NOMO-1 (cell line): ENCODE data around the gene MEIOC.
A peak's percentile ranks its signal among the peaks of the same experiment; 100 is the strongest.
"Not testable (repeated sequence)": the region's sequence is repeated elsewhere in the genome, so short reads cannot be mapped to it uniquely, and the experiment has no call there.

Experiments
- DNase-seq, 2 experiments: peaks; one replicate each; lab custom pipeline; 2025; ENCODE audit not compliant: unreplicated experiment in 2 of 2; lab: John Stamatoyannopoulos, UW

The MEIOC gene

GRCh38 chr17:44655983-44656710 lies at the start of gene MEIOC:
TSS of gene MEIOC (plus strand) at chr17:44656468. CDS start at chr17:44656614, 146 bp downstream.
- DNase-seq, result peak; percentile 69 to 81

DNA sequence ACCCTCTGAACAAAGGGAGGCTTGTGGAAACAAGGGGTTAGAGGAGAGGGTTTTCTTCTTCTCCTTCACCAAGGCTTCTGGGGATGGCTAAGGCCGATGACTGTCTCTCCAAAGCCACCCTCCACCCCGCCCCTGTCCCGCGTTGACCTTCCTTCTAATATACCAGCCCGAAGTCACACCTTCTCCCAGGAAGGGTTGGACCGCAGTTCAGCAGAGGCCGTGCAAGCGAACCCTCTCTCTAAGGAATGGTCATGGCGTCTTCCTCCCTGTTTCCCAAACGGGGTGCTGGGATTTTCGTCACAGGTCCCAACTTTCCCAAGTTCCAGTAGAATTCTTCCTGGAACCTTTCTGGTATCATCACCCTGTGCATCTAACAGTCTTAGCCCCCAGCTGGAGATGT lies 49.6 kb upstream of the MEIOC start:
- no peak for DNase-seq

DNA sequence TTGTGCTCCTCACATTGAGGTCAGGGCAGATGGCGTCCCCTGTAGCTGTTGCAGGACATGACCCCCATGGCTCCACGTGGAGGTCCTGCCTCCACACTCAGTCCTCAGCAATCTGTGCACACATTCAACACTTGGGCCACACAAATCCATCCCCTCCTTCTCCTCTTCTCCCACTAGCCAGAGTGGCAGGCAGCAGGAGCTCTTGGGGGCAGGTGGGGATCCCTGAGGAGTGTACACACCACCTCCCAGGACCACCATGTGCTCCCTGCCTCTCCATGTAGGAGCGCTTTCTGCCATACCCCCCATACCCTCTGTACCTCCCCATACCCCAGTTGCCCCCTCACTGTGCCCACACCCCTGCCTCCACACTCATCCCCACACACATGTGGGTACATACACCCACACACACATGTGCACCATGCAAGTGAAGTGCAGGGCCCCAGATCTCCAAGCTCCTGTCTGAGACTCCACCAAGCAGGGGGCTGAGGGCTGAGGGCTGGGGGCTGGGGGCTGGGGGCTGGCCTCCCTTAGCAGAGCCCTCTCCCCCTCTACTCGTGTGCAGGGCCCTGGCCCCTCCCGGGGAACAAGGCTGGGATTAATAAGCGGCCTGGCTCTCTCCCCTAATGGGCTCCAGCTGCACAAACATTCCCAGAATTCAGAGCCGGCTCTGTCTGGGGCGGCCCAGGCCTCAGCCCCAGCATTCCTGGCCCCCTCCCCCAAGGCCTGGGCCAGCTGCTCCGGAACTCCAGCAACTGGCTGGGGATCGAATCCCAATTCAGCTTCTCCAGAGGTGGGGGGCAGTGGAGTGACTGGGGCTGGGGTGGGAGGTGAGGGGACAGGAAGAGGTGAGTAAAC lies 48.2 kb upstream of the MEIOC start:
- DNase-seq, result no peak

GRCh38 chr17:44608727-44609435 lies 47.4 kb upstream of the MEIOC start:
- no peak for DNase-seq

- no peak for DNase-seq
Observed at GRCh38 chr17:44610331-44610730, 45.9 kb upstream of the MEIOC start.

DNA sequence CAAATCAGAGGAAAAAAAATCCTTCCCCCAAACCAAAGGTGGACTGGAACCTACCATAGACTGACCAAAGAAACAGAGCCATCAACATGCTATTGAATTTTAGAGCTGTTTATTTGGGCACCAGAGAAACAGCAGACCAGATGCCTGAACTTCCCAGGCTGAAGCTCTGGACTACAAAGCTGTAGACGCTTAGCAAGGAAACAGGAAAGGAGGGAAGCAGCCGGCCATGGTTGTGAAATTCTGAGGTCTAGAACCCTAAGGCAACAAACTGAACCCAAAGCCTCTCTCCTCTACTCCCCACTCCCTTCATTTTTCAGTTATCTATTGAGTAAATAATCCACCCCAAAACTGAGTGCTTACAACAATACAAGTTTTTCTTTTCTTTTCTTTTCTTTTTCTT lies 45.4 kb upstream of the MEIOC start:
- DNase-seq, result peak in 1 of 2 experiments; percentile 22

- DNase-seq, result no peak
Observed at GRCh38 chr17:44614862-44615261, 41.4 kb upstream of the MEIOC start.

DNA sequence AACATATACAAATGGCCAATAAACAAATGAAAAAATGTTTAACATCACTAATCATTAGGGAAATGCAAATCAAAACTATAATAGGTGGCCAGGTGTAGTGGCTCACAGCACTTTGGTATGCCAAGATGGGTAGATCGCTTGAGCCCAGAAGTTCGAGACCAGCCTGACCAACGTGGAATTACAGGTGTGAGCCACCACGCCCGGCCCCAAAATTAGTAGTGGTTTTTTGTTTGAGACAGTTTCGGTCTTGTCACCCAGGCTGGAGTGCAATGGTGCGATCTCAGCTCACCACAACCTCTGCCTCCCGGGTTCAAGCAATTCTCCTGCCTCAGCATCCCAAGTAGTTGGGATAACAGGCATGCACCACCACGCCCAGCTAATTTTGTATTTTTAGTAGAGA lies 37.6 kb upstream of the MEIOC start:
- DNase-seq, result not testable (repeated sequence)

- no peak for DNase-seq
Observed at GRCh38 chr17:44623070-44623725, 33.1 kb upstream of the MEIOC start.

DNA sequence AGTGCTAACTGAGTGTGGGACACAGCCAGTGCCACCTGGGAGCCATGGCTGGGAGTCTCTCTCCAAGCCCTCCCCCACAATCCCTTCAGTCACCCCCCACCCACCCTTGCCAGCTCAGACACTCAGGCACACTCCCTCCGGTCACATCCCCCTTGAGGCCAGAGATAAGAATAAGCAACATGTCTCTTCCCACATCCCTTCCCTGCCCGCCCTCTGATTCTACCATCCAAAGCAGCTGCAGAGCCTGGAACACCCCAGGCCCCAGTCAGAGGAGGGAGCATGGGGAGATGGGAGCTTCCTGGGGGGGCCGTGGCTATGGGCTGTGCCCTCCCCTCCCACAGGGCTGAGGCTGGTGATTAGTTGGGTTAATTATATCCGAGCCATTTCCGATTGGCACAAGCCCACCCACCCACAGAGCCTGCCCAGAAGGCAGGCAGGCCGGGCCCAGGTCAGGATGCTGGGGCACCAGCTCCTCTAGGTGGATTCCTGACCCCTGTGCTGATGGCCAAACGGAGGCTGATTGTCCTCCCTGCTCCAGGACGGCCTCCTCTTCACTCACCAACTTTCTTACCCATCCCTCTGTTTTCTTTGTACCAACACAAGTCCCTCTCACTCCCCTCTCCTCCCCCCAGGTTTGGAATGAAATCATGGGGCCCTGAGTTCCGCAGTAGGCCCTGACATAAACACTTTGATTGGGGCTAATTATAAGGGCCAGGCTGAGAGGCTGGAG lies 28.6 kb upstream of the MEIOC start:
- DNase-seq, result no peak

- peak; percentile 66 to 80 for DNase-seq
Observed at GRCh38 chr17:44628243-44629188, 27.8 kb upstream of the MEIOC start.

DNA sequence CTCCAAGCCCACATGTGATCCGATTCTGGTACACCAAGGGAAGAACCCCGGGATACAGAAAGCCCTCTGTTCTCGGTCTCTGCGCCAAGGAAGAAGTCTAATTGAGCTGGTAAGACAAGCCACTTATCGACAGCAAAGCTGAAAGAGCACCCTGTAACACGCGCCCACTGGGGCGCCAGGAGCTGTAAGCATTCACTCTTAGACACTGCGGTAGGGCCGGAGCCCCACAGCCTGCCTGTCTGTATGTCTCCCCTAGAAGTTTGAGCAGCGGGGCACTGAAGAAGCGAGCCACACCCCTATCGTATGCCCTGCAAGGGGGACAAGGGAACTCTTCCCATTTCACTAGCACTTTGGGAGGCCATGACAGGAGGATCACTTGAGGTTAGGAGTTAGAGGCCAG lies 27.0 kb upstream of the MEIOC start:
- DNase-seq, result no peak

DNA sequence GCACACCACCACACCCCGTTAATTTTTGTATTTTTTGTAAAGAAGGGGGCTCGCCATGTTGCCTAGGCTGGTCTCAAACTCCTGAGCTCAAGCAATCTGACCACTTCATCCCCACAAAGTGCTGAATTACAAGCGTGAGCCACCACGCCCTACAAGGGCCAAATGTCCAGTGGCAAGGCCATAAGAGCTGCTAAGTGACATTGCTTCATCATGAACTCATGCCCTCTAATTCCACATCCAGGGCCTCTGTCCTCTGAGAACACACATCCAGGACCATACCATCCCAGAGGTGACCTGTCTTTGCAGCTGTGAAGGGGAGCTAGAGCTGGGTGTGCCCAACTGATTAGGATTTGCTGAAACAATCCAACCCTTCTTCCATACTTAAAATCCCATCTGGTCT lies 25.6 kb upstream of the MEIOC start:
- no peak for DNase-seq

DNA sequence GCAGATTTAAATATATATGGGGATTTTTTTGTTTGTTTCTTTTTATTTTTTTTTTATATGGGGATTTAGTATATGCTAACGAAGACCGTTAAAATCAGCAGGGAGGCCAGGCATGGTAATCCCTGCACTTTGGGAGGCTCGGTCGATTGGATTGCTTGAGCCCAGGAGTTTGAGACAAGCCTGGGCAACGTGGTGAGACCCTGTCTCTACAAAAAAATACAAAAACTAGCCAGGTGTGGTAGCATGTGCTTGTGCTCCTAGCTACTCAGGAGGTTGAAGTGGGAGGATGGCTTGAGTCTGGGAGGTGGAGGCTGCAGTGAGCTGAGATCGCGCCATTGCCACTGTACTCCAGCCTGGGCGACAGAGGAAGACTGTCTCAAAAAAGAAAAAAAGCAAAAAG lies 22.3 kb upstream of the MEIOC start:
- DNase-seq, result no peak

- not testable (repeated sequence) for DNase-seq
Observed at GRCh38 chr17:44634401-44634800, 21.9 kb upstream of the MEIOC start.

DNA sequence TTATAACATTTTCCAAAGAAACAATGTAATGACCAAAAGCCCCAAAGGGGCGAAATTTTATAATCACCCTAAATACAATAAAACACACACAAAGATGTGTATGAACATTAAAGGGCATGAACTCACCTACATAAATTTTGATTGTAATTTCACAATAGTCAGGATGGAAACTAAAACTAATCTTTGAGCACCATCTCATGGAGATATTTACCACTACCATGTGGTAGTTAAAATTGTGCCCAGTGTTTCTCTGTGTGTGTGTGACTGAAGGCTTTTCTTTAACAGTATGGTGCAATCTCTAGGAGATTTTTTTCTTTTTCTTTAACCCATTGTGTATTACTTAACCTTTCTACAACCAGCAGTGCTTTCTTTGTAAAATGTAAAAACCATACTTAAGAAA lies 19.7 kb upstream of the MEIOC start:
- peak; percentile 70 to 88 for DNase-seq

- DNase-seq, result no peak
Observed at GRCh38 chr17:44637066-44637465, 19.2 kb upstream of the MEIOC start.

GRCh38 chr17:44642834-44643233 lies 13.4 kb upstream of the MEIOC start:
- no peak for DNase-seq

GRCh38 chr17:44645341-44645740 lies 10.9 kb upstream of the MEIOC start:
- DNase-seq, result no peak
